SU-DHL-6 (cell line): Measurements from ENCODE around the gene POPDC2.

ENCODE experiments used
- H2AFZ ChIP-seq: fragments of 200-600 bp; sonication (generic); 2 replicates; pipeline ENCODE4 v1.6.1; 2014; ENCODE audit warnings: low read depth, mild to moderate bottlenecking, moderate library complexity, mixed read lengths, antibody characterized with exemption, low read length; ENCODE audit not compliant: severe bottlenecking
- H3F3A ChIP-seq: fragments of 200-600 bp; shearing (Covaris generic); 2 replicates; pipeline ENCODE4 v1.6.0; 2016; ENCODE audit warnings: antibody characterized with exemption, mild to moderate bottlenecking; ENCODE audit not compliant: insufficient read depth
- H3K27ac ChIP-seq: fragments of 200-600 bp; sonication (generic); 2 replicates; pipeline ENCODE4 v1.5.1; 2016; ENCODE audit warnings: low read depth, mild to moderate bottlenecking, low read length, moderate library complexity, mixed read lengths
- H3K27me3 ChIP-seq: fragments of 200-600 bp; sonication (generic), shearing (Covaris generic); 2 replicates; pipeline ENCODE4 v1.6.0; 2014; ENCODE audit warnings: mild to moderate bottlenecking, low read length
- H3K36me3 ChIP-seq: fragments of 200-600 bp; sonication (generic); 2 replicates; pipeline ENCODE4 v1.6.1; 2014; ENCODE audit warnings: mild to moderate bottlenecking, low read length, mixed read lengths
- H3K4me2 ChIP-seq: fragments of 300-600, 200-600 bp; shearing (Covaris generic), sonication (generic); 2 replicates; pipeline ENCODE4 v1.6.0; 2014; ENCODE audit warnings: low read length, low read depth, mild to moderate bottlenecking; ENCODE audit not compliant: poor library complexity, severe bottlenecking
- H3K4me3 ChIP-seq: fragments of 200-600 bp; sonication (generic); 2 replicates; pipeline ENCODE4 v1.5.1; 2014; ENCODE audit warnings: antibody characterized with exemption, low read length, mild to moderate bottlenecking, mixed read lengths; ENCODE audit not compliant: insufficient read depth, poor library complexity, severe bottlenecking
- H3K79me2 ChIP-seq: fragments of 200-600 bp; sonication (generic); 2 replicates; pipeline ENCODE4 v1.6.1; 2014; ENCODE audit warnings: mild to moderate bottlenecking, low read length, moderate library complexity; ENCODE audit not compliant: insufficient read depth
- H3K9ac ChIP-seq: fragments of 200-600 bp; sonication (generic); 2 replicates; pipeline ENCODE4 v1.7.0; 2014; ENCODE audit warnings: mild to moderate bottlenecking, low read length
- H3K9me2 ChIP-seq: fragments of 200-600 bp; sonication (generic); replicated peaks from 2 replicates; pipeline ENCODE4 v1.6.1; 2014; ENCODE audit warnings: low read length; ENCODE audit not compliant: insufficient read depth
- H3K9me3 ChIP-seq: fragments of 200-600 bp; sonication (generic); 2 replicates; pipeline ENCODE4 v1.6.1; 2014; ENCODE audit warnings: low read length, mixed read lengths; ENCODE audit not compliant: insufficient read depth
- H4K20me1 ChIP-seq: fragments of 200-600 bp; sonication (generic); 2 replicates; pipeline ENCODE4 v1.6.1; 2014; ENCODE audit warnings: low read depth, mild to moderate bottlenecking, antibody characterized with exemption, low read length, moderate library complexity, mixed read lengths
- EZH2phosphoT487 ChIP-seq: fragments of 200-600 bp; sonication (generic), shearing (Covaris generic); conservative IDR thresholded peaks from 2 replicates; pipeline ENCODE4 v1.6.1; 2018; ENCODE audit warnings: mild to moderate bottlenecking, antibody characterized with exemption, low read length, moderate library complexity, mixed read lengths
- TF ChIP-seq, protein P1 (sequence below): fragments of 200-600 bp; sonication (generic); IDR thresholded peaks from one replicate; pipeline ENCODE4 v1.5.1; 2017; ENCODE audit warnings: antibody characterized with exemption, mild to moderate bottlenecking, low read length, moderate library complexity; ENCODE audit not compliant: insufficient read depth, poor library complexity, severe bottlenecking

POPDC2 gene

DNA sequence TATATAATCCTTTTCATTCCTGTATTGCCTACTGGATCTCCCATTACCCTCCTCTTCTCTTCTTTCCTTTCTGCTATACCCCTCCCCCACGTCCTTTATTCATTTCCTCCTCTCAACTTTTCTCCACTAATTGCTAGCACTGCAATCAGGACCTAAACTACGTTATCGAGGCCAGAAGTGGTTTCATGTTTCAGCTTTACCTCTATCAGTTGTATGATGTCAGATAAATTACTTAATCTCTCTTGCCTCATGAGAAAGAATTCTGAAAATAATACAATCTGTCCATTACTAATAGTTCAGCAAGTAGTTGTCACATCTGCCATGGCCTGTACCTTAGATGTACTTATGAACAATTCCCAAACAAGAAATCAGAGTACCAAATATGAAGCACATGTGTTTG, 10.6 kb downstream of the POPDC2 start:
- no peak overlapping the region for H3K27ac ChIP-seq
- no peak overlapping the region for H3K9ac ChIP-seq
- H3K27me3 ChIP-seq, result no peaks in the 10 kb centered on the region
- no peaks in the 10 kb centered on the region for H3K9me3 ChIP-seq
- H3K4me2 ChIP-seq, result no peak overlapping the region
- no peak overlapping the region for H2AFZ ChIP-seq
- no peak for TF ChIP-seq EZH2phosphoT487
- TF ChIP-seq, protein P1, sequence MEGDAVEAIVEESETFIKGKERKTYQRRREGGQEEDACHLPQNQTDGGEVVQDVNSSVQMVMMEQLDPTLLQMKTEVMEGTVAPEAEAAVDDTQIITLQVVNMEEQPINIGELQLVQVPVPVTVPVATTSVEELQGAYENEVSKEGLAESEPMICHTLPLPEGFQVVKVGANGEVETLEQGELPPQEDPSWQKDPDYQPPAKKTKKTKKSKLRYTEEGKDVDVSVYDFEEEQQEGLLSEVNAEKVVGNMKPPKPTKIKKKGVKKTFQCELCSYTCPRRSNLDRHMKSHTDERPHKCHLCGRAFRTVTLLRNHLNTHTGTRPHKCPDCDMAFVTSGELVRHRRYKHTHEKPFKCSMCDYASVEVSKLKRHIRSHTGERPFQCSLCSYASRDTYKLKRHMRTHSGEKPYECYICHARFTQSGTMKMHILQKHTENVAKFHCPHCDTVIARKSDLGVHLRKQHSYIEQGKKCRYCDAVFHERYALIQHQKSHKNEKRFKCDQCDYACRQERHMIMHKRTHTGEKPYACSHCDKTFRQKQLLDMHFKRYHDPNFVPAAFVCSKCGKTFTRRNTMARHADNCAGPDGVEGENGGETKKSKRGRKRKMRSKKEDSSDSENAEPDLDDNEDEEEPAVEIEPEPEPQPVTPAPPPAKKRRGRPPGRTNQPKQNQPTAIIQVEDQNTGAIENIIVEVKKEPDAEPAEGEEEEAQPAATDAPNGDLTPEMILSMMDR, result no peak
- H3F3A ChIP-seq, result no peaks in the 10 kb centered on the region
- H3K9me2 ChIP-seq, result no peaks in the 10 kb centered on the region
- no peaks in the 10 kb centered on the region for H3K36me3 ChIP-seq
- no peak overlapping the region for H3K4me3 ChIP-seq
- H3K79me2 ChIP-seq, result no peaks in the 10 kb centered on the region
- H4K20me1 ChIP-seq, result no peaks in the 10 kb centered on the region

DNA sequence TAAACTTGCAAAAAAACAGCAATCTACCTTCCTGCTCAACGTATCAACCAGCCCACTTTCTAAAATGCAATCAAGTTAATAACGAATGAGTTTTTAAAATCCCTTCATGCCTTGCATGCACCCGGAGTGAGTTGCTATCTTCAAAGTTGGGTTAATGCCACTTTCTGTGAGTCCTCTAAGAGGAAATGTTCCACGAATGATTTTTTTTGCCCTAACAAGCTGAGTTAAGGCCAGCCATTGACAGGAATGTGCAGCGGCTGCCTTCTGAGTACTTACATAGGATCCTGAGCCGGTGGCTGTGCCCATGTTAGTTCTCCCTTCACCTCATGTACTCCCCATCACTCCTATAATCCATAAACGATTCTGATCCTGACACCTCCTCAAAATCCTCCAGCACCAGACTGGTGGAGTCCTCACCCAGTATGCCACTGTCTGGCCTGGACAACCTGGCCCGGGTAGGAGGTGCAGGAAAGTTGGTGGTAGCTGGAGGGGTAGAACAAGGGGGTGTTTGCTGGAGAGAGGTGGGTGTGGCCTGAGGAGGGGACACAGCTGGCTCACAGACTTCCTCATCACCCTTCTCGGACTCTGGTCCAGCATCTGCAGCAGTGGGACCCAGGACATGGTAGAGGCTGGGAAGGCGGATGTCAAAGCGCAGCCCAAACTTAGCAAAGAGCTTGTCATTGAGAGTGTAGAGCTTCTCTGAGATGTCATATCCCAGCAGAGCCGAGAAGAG, 12.4 kb downstream of the POPDC2 start:
- H3K27ac ChIP-seq, result no peak overlapping the region
- H3K9me3 ChIP-seq, result no peaks in the 10 kb centered on the region

DNA sequence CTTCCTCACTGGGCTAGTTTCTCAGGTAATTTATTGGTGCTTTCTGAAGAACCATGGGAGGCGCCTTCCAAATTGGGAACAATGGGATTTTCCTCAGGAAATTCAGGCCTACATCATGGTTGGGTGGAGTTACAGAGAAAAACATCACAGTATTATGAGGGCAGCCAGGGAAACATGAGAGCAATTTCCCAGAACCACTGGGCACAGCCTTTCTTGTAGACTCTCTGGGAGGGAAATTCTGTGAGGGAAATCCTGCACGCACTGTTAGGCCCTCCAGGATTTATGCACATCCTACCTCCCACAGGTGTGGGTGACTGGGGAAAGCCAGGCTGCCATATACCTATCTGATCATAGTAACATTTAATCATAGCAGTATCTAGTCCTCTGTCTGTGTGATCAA, 13.2 kb downstream of the POPDC2 start:
- H3K27ac ChIP-seq, result no peak overlapping the region
- H3K9ac ChIP-seq, result no peak overlapping the region
- no peak overlapping the region for H3K4me3 ChIP-seq
- H2AFZ ChIP-seq, result no peak overlapping the region
- H3K9me2 ChIP-seq, result no peaks in the 10 kb centered on the region
- H3K79me2 ChIP-seq, result no peaks in the 10 kb centered on the region
- no peaks in the 10 kb centered on the region for H3K36me3 ChIP-seq
- no peaks in the 10 kb centered on the region for H3K27me3 ChIP-seq
- H3K4me2 ChIP-seq, result no peak overlapping the region
- TF ChIP-seq, protein P1, result no peak
- TF ChIP-seq EZH2phosphoT487, result no peak
- no peaks in the 10 kb centered on the region for H4K20me1 ChIP-seq
- H3F3A ChIP-seq, result no peaks in the 10 kb centered on the region
- H3K9me3 ChIP-seq, result no peaks in the 10 kb centered on the region

More for the DNA sequence above, 12.4 kb downstream of the POPDC2 start:
- Histone ChIP-seq H3F3A (no peaks in the 10 kb centered on the region), H3K9ac (no peak overlapping the region), H3K9me2 (no peaks in the 10 kb centered on the region), H3K36me3 (no peaks in the 10 kb centered on the region), H2AFZ (no peak overlapping the region), H3K27me3 (no peaks in the 10 kb centered on the region), H3K4me2 (no peak overlapping the region), H3K79me2 (no peaks in the 10 kb centered on the region), H3K4me3 (no peak overlapping the region), H4K20me1 (no peaks in the 10 kb centered on the region)
- TF ChIP-seq EZH2phosphoT487, result no peak
- TF ChIP-seq, protein P1, result no peak
